K562 (cell line): Measurements from ENCODE around the gene CD4. TPM values are rescaled to one million over a fixed set of nuclear protein-coding genes. Genes with fewer than 3 reads are reported as not detected.

Source experiments
- ATAC-seq: fragments of 200-7000 bp; cut with Tn5 transposase; 3 replicates; pipeline ENCODE4 v1.9.1; 2020; ENCODE audit warnings: moderate library complexity
- BruUV-seq: library from RNA; stranded (reverse); fragments of 400-500 nt; replicated peaks from 2 replicates; lab custom pipeline; 2021; lab: Mats Ljungman, UMichigan
- CTCF ChIA-PET: fragments of 300-600 bp; formaldehyde crosslinking; extraction: SDS; loops from one replicate; lab custom pipeline; 2021; ENCODE audit warnings: low intra/inter-chr PET ratio; lab: Yijun Ruan, JAX
- POLR2A ChIA-PET: fragments of 300-600, 350-650 bp; sonication (Branson Sonifier 250); formaldehyde crosslinking; extraction: SDS; loops from one replicate; lab custom pipeline; 2021; ENCODE audit warnings: antibody characterized with exemption, inconsistent platforms; lab: Yijun Ruan, JAX
- DNase-seq, 4 experiments: peaks; one replicate each; pipeline versions ENCODE4 v3.0.0 to v3.0.0-alpha.2; 2011 to 2018; ENCODE audit warnings: low spot score in 3 of 4, mixed read lengths in 3 of 4; ENCODE audit errors: extremely low read depth in 1 of 4
- FAIRE-seq: peaks from 2 replicates; lab custom pipeline; 2011; peaks lifted over from hg19 to GRCh38; lab: Jason Lieb, UNC
- H2AFZ ChIP-seq: 2 replicates; pipeline ENCODE4 v1.6.0; 2011; ENCODE audit warnings: low read depth, low read length, control low read depth, inconsistent platforms
- H3K27ac ChIP-seq: fragments of 200-600 bp; 3 replicates; pipeline ENCODE4 v1.8.0; 2011; ENCODE audit warnings: low read depth, mild to moderate bottlenecking, control low read depth, inconsistent platforms, low read length, moderate library complexity, mixed read lengths; ENCODE audit errors: extremely low read depth
- H3K27me3 ChIP-seq, 2 experiments: fragments of 300-600 bp in 1 of 2; 2 replicates in 1 of 2; 3 replicates in 1 of 2; pipeline versions ENCODE4 v1.6.0 to v1.8.0; 2011; ENCODE audit warnings: inconsistent platforms in 2 of 2, low read length in 2 of 2, mild to moderate bottlenecking in 1 of 2, mixed read lengths in 1 of 2, moderate library complexity in 1 of 2; ENCODE audit not compliant: control insufficient read depth in 2 of 2, insufficient read depth in 2 of 2
- H3K36me3 ChIP-seq: fragments of 300-600 bp; 3 replicates; pipeline ENCODE4 v1.8.0; 2011; ENCODE audit warnings: mild to moderate bottlenecking, low read length, inconsistent platforms; ENCODE audit not compliant: control insufficient read depth, insufficient read depth
- H3K4me1 ChIP-seq, 2 experiments: fragments of 200-600 bp in 1 of 2; replicated peaks in 1 of 2; 2 replicates in 1 of 2; 3 replicates in 1 of 2; pipeline versions ENCODE4 v1.5.1 to v1.8.0; 2011; ENCODE audit warnings: inconsistent platforms in 2 of 2, low read length in 2 of 2, mild to moderate bottlenecking in 1 of 2, mixed read lengths in 1 of 2, moderate library complexity in 1 of 2; ENCODE audit not compliant: control insufficient read depth in 2 of 2, insufficient read depth in 2 of 2
- H3K4me2 ChIP-seq: 2 replicates; pipeline ENCODE4 v1.6.1; 2011; ENCODE audit warnings: low read length, control low read depth, inconsistent platforms, mixed read lengths; ENCODE audit not compliant: insufficient read depth
- H3K4me3 ChIP-seq: fragments of 200-600 bp; sonication (generic), shearing (Covaris generic); 2 replicates; pipeline ENCODE4 v1.5.1; 2016; ENCODE audit warnings: control low read depth, inconsistent platforms
- H3K79me2 ChIP-seq: fragments of 200-600 bp; 3 replicates; pipeline ENCODE4 v1.8.0; 2011; ENCODE audit warnings: low read length, inconsistent platforms; ENCODE audit not compliant: control insufficient read depth, insufficient read depth
- H3K9ac ChIP-seq, 2 experiments: 2 replicates each; pipeline versions ENCODE4 v1.6.0 to v1.6.1; 2011; ENCODE audit warnings: low read depth in 2 of 2, low read length in 2 of 2, control low read depth in 1 of 2, inconsistent platforms in 1 of 2, mild to moderate bottlenecking in 1 of 2, mixed read lengths in 1 of 2; ENCODE audit not compliant: insufficient read depth in 1 of 2
- H3K9me1 ChIP-seq: one replicate; pipeline ENCODE4 v1.6.0; 2011; ENCODE audit warnings: inconsistent platforms, mild to moderate bottlenecking, low read length, moderate library complexity; ENCODE audit not compliant: control insufficient read depth, insufficient read depth
- H3K9me3 ChIP-seq: replicated peaks from 2 replicates; pipeline ENCODE4 v1.5.1; 2011; ENCODE audit warnings: low read depth, low read length, inconsistent platforms; ENCODE audit not compliant: control insufficient read depth, insufficient read depth
- H4K20me1 ChIP-seq: replicated peaks from 2 replicates; pipeline ENCODE4 v1.6.1; 2011; ENCODE audit warnings: low read length, inconsistent platforms, mixed read lengths; ENCODE audit not compliant: control insufficient read depth, insufficient read depth
- DIDO1 ChIP-seq: fragments of 450-650 bp; IDR thresholded peaks from 2 replicates; pipeline ENCODE4 v1.6.1; 2016; ENCODE audit warnings: low read depth, missing biosample characterization, missing genetic modification characterization
- EGR1 ChIP-seq: fragments of 450-650 bp; conservative IDR thresholded peaks from 2 replicates; pipeline ENCODE4 v1.6.1; 2017; ENCODE audit warnings: mild to moderate bottlenecking
- ZBTB7A ChIP-seq: IDR thresholded peaks from 2 replicates; pipeline ENCODE4 v1.6.1; 2011; ENCODE audit warnings: low read depth, mild to moderate bottlenecking, low read length, moderate library complexity, borderline replicate concordance; ENCODE audit not compliant: control insufficient read depth
- whole genome bisulfite sequencing: fragments of 100-300 bp; shearing (Covaris generic); methylation state at CpG from one replicate; pipeline ENCODE4 v1.1.6; 2016; ENCODE audit warnings: low coverage, mixed read lengths; ENCODE audit not compliant: insufficient coverage; ENCODE audit errors: missing lambda C conversion rate; 5-methylcytosine and 5-hydroxymethylcytosine counted together
- in situ Hi-C: fragments of 300-500 bp; cut with MboI; formaldehyde crosslinking; loops from 4 replicates; pipeline ENCODE4 v1.15.0; 2018; ENCODE audit warnings: inconsistent platforms, mixed read lengths
- intact Hi-C: fragments of 100-400 bp; cut with micrococcal nuclease; formaldehyde crosslinking; loops from 2 replicates; pipeline ENCODE4 v1.14.2; 2022
- polyA plus RNA-seq, 8 experiments: library from polyadenylated mRNA; depleted of rRNA in 4 of 8; stranded (reverse) in 5 of 8; unstranded in 3 of 8; fragments of >200 nt; fragmentation: Nextera tagmentation in 2 of 8; fragmentation: Illumina TruSeq in 1 of 8; extraction: Ambion mirVana in 2 of 8; extraction: Trizol in 1 of 8; gene quantifications; 2 replicates each; pipeline versions ENCODE4 v1.2.1 to v1.2.3, GENCODE V29; 2011 to 2014; ENCODE audit warnings: inconsistent platforms in 1 of 8, missing spikeins in 1 of 8
- total RNA-seq, 7 experiments: library from RNA; depleted of rRNA in 6 of 7; stranded (reverse); fragments of >200 nt in 6 of 7; fragmentation: Illumina TruSeq in 2 of 7; extraction: Trizol in 2 of 7; gene quantifications; 2 replicates each; pipeline versions ENCODE4 v1.2.1 to v1.2.3, GENCODE V29; 2011 to 2021; ENCODE audit warnings: low replicate concordance in 1 of 7

CD4 gene
- total and polyA plus RNA-seq, 9 of the 15 experiments (the other 6 are each of a cell fraction or from before 2014, with no cell fraction given), result 0.06 to 0.27 (median 0.09) TPM; not detected in 5

GRCh38 chr12:6866163-6866919, 77.0 kb downstream of the CD4 start:
- intact Hi-C loops, result loop anchor here (5.0 kb wide), 1 partner anchor 76 kb away; the partner anchor contains the start of genes C12orf57 and RNU7-1
- peak overlapping the region; percentile 74 for H2AFZ ChIP-seq
- H3K9me3 ChIP-seq, result no peaks in the 10 kb centered on the region
- H3K4me2 ChIP-seq, result peak overlapping the region; percentile 83
- ChIA-PET POLR2A (interaction anchor here (0.7 to 11.3 kb wide), 11 partner anchors 13 to 622 kb away, joined by 3 to 174 read pairs (median 3); partner anchors contain the start of genes C12orf57, CDCA3, RNU7-1 and USP5), CTCF (no interaction called here)
- H3K27me3 ChIP-seq, result no peaks in the 10 kb centered on the region
- H3K9me1 ChIP-seq, result no peaks in the 10 kb centered on the region
- 0 out of 3 replicates have a peak, but pooled peaks have one; percentile 3 for ATAC-seq
- peaks cover 74% of the 10 kb centered on the region for H3K36me3 ChIP-seq
- TF ChIP-seq EGR1 (peak; percentile 83), DIDO1 (tag) (no peak), ZBTB7A (peak; percentile 58; the same call in 1 of the 2 replicates)
- BruUV-seq, result no TSS peak
- peaks cover 34% of the 10 kb centered on the region for H4K20me1 ChIP-seq
- in situ Hi-C loops, result loop anchor here (5.0 kb wide), 1 partner anchor 76 kb away; the partner anchor contains the start of genes C12orf57 and RNU7-1
- H3K9ac ChIP-seq, result peak overlapping the region; percentile 58 to 87; a peak in 3 of 4 replicates
- DNase-seq, result peak; percentile 61 to 66 (median 65)
- H3K27ac ChIP-seq, result peak overlapping the region; percentile 19; the same call in 1 of the 3 replicates
- peaks cover 26 to 43% of the 10 kb centered on the region in 2 experiments; a peak in 4 of 5 replicates for H3K4me1 ChIP-seq
- peak overlapping the region; percentile 96 for H3K4me3 ChIP-seq
- FAIRE-seq, result no peak
- 45% methylated on average over 12 of the region's 19 CpGs for WGBS
- H3K79me2 ChIP-seq, result peaks cover 33% of the 10 kb centered on the region
